Hepatocyte (in vitro differentiated cells): Measurements from ENCODE around the gene DLGAP4.

Experiments
- CTCF ChIP-seq: fragments of 200-600 bp; sonication (generic); IDR thresholded peaks from 2 replicates; pipeline ENCODE4 v1.5.1; 2016; ENCODE audit warnings: antibody characterized with exemption, mild to moderate bottlenecking; ENCODE audit not compliant: poor library complexity
- EZH2 ChIP-seq: fragments of 200-600 bp; sonication (generic); IDR thresholded peaks from 2 replicates; pipeline ENCODE4 v1.6.1; 2016; ENCODE audit warnings: antibody characterized with exemption, mild to moderate bottlenecking, borderline replicate concordance
- EZH2phosphoT487 ChIP-seq: fragments of 200-600 bp; sonication (generic); IDR thresholded peaks from one replicate; pipeline ENCODE4 v1.6.1; 2018; ENCODE audit warnings: antibody characterized with exemption, mild to moderate bottlenecking, low read depth, moderate library complexity; ENCODE audit not compliant: unreplicated experiment, severe bottlenecking

GRCh38 chr20:36447101-36447500 lies 141.0 kb downstream of the DLGAP4 start:
- TF ChIP-seq EZH2 (no peak), EZH2phosphoT487 (no peak), CTCF (no peak)
